ENCODE results near the gene DTNA. TPM values are rescaled to one million over a fixed set of nuclear protein-coding genes. Genes with fewer than 3 reads are reported as not detected.
"Not testable (repeated sequence)": the region's sequence is repeated elsewhere in the genome, so short reads cannot be mapped to it uniquely, and the experiment has no call there.

DTNA gene
- total RNA-seq, 4 donors from 2014 or later: 81.0 to 236 (median 119) TPM

GRCh38 chr18:34720220-34720619, 10.1 kb downstream of the DTNA start:
- H3K27ac ChIP-seq: no peak overlapping the region
- TF ChIP-seq POLR2A (IDR thresholded peaks at IDR 0.05): no peak
- TF ChIP-seq, protein P1, sequence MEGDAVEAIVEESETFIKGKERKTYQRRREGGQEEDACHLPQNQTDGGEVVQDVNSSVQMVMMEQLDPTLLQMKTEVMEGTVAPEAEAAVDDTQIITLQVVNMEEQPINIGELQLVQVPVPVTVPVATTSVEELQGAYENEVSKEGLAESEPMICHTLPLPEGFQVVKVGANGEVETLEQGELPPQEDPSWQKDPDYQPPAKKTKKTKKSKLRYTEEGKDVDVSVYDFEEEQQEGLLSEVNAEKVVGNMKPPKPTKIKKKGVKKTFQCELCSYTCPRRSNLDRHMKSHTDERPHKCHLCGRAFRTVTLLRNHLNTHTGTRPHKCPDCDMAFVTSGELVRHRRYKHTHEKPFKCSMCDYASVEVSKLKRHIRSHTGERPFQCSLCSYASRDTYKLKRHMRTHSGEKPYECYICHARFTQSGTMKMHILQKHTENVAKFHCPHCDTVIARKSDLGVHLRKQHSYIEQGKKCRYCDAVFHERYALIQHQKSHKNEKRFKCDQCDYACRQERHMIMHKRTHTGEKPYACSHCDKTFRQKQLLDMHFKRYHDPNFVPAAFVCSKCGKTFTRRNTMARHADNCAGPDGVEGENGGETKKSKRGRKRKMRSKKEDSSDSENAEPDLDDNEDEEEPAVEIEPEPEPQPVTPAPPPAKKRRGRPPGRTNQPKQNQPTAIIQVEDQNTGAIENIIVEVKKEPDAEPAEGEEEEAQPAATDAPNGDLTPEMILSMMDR (IDR thresholded peaks at IDR 0.05): no peak
- no peaks in the 10 kb centered on the region for H3K4me1 ChIP-seq
- H3K9me3 ChIP-seq: no peaks in the 10 kb centered on the region
- H3K36me3 ChIP-seq: no peaks in the 10 kb centered on the region
- DNase-seq: no peak
- no peaks in the 10 kb centered on the region for H3K27me3 ChIP-seq
- intact Hi-C loops (cut with DNase I): no loop called here
- 93% methylated on average over 1 of the region's 1 CpG for WGBS, 2 donors
- no peak overlapping the region for H3K4me3 ChIP-seq (replicated peaks in 1 of 3)

- WGBS, 2 donors: 76 to 82% methylated on average over 3 of the region's 3 CpGs
- no peaks in the 10 kb centered on the region for H3K4me1 ChIP-seq
- H3K27me3 ChIP-seq: no peaks in the 10 kb centered on the region
- DNase-seq: no peak
- intact Hi-C loops (cut with DNase I): no loop called here
- H3K27ac ChIP-seq: no peak overlapping the region
- H3K36me3 ChIP-seq: no peaks in the 10 kb centered on the region
- TF ChIP-seq, protein P1 (IDR thresholded peaks at IDR 0.05): no peak
- no peak for TF ChIP-seq POLR2A (IDR thresholded peaks at IDR 0.05)
- no peaks in the 10 kb centered on the region for H3K9me3 ChIP-seq
- no peak overlapping the region for H3K4me3 ChIP-seq (replicated peaks in 1 of 3)
Measured at GRCh38 chr18:34723143-34723542, 13.0 kb downstream of the DTNA start.

GRCh38 chr18:34725737-34726136, 15.6 kb downstream of the DTNA start:
- H3K27ac ChIP-seq; intact Hi-C loops (cut with DNase I); H3K9me3 ChIP-seq; DNase-seq; H3K36me3 ChIP-seq; H3K27me3 ChIP-seq; H3K4me3 ChIP-seq (replicated peaks in 1 of 3): not testable (repeated sequence)
- peaks cover 20 to 23% of the 10 kb centered on the region in 2 donors for H3K4me1 ChIP-seq
- 91 to 94% methylated on average over 6 of the region's 6 CpGs for WGBS, 2 donors

GRCh38 chr18:34726286-34727004, 16.3 kb downstream of the DTNA start:
- intact Hi-C loops (cut with DNase I): no loop called here
- 70 to 72% methylated on average over 4 to 5 of the region's 5 CpGs for WGBS, 2 donors
- no peak for TF ChIP-seq POLR2A (IDR thresholded peaks at IDR 0.05)
- TF ChIP-seq, protein P1 (IDR thresholded peaks at IDR 0.05): no peak
- Histone ChIP-seq H3K4me1 (peaks cover 23 to 27% of the 10 kb centered on the region in 2 donors), H3K36me3 (no peaks in the 10 kb centered on the region), H3K4me3 (replicated peaks in 1 of 3) (no peak overlapping the region), H3K27me3 (no peaks in the 10 kb centered on the region), H3K9me3 (no peaks in the 10 kb centered on the region), H3K27ac (no peak overlapping the region)
- no peak for DNase-seq

DNA sequence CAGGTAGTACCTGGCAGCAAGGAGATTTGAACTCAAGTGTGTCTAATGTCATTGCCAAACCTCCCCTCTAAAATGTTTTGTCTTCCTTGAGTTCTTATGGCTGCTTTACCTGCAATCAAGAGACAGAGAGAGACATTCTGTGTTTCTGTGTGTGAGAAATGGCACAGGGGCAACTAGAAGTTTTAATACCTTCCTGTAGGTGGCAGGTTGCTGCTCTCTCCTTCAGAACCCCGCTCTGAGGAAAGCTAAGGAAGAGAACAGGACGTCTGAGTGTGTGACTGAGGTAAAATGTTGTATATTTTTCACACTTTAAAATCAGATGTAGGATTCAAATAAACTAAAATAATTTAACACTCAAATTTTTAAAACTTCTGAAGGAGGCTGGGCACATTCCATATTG, 19.2 kb downstream of the DTNA start:
- TF ChIP-seq, protein P1 (IDR thresholded peaks at IDR 0.05): peak in 4 of 6 experiments; percentile 49 to 82 (median 66)
- no peak for TF ChIP-seq POLR2A (IDR thresholded peaks at IDR 0.05)
- Histone ChIP-seq H3K27me3 (no peaks in the 10 kb centered on the region), H3K36me3 (no peaks in the 10 kb centered on the region), H3K9me3 (no peaks in the 10 kb centered on the region), H3K4me3 (replicated peaks in 1 of 3) (no peak overlapping the region), H3K4me1 (peaks cover 45 to 53% of the 10 kb centered on the region in 2 donors), H3K27ac (peak overlapping the region; percentile 93 to 97 (median 97))
- 19 to 21% methylated on average over 2 of the region's 2 CpGs for WGBS, 2 donors
- DNase-seq: peak; percentile 38 to 45
- intact Hi-C loops (cut with DNase I): no loop called here

All from thyroid gland (tissue), 4 donors.